Astrocyte (in vitro differentiated cells and primary cell): ENCODE results near the gene SPATA20. TPM values are rescaled to one million over a fixed set of nuclear protein-coding genes. Genes with fewer than 3 reads are reported as not detected.

Source experiments
- DNase-seq: peaks from one replicate; pipeline ENCODE4 v3.0.0-alpha.2; 2010; ENCODE audit warnings: low read depth
- FAIRE-seq: peaks from 2 replicates; lab custom pipeline; 2011; peaks lifted over from hg19 to GRCh38; lab: Jason Lieb, UNC
- H2AFZ ChIP-seq: 2 replicates; pipeline ENCODE4 v1.6.0; 2012; ENCODE audit warnings: low read depth, low read length, inconsistent platforms
- H3K27ac ChIP-seq: 2 replicates; pipeline ENCODE4 v1.5.1; 2011; ENCODE audit warnings: low read depth, low read length, inconsistent platforms
- H3K27me3 ChIP-seq: 2 replicates; pipeline ENCODE4 v1.6.0; 2011; ENCODE audit warnings: low read length, inconsistent platforms; ENCODE audit not compliant: insufficient read depth
- H3K36me3 ChIP-seq: 2 replicates; pipeline ENCODE4 v1.5.1; 2011; ENCODE audit warnings: low read length, inconsistent platforms; ENCODE audit not compliant: insufficient read depth
- H3K4me1 ChIP-seq: 2 replicates; pipeline ENCODE4 v1.5.1; 2011; ENCODE audit warnings: low read length, inconsistent platforms; ENCODE audit not compliant: insufficient read depth
- H3K4me2 ChIP-seq: 2 replicates; pipeline ENCODE4 v1.6.0; 2012; ENCODE audit warnings: low read length, inconsistent platforms
- H3K4me3 ChIP-seq: 2 replicates; pipeline ENCODE4 v1.5.1; 2011; ENCODE audit warnings: low read depth, mild to moderate bottlenecking, low read length, inconsistent platforms; ENCODE audit not compliant: insufficient read depth
- H3K79me2 ChIP-seq: 2 replicates; pipeline ENCODE4 v1.6.0; 2012; ENCODE audit warnings: mild to moderate bottlenecking, low read length, inconsistent platforms; ENCODE audit not compliant: insufficient read depth
- H3K9ac ChIP-seq: 2 replicates; pipeline ENCODE4 v1.6.0; 2012; ENCODE audit warnings: mild to moderate bottlenecking, low read length, inconsistent platforms
- H3K9me3 ChIP-seq: 2 replicates; pipeline ENCODE4 v1.5.1; 2012; ENCODE audit warnings: low read depth, mild to moderate bottlenecking, low read length, inconsistent platforms; ENCODE audit not compliant: insufficient read depth
- H4K20me1 ChIP-seq: 2 replicates; pipeline ENCODE4 v1.6.0; 2012; ENCODE audit warnings: low read length, inconsistent platforms; ENCODE audit not compliant: insufficient read depth
- H3K27ac Mint-ChIP-seq: one replicate; pipeline ENCODE4 v1.8.0; 2021; ENCODE audit warnings: mild to moderate bottlenecking, mixed read lengths; ENCODE audit not compliant: unreplicated experiment
- H3K27me3 Mint-ChIP-seq: one replicate; pipeline ENCODE4 v1.8.0; 2021; ENCODE audit warnings: low read depth, mixed read lengths; ENCODE audit not compliant: unreplicated experiment
- H3K36me3 Mint-ChIP-seq: one replicate; pipeline ENCODE4 v1.8.0; 2021; ENCODE audit warnings: low read depth, mixed read lengths; ENCODE audit not compliant: unreplicated experiment
- H3K4me1 Mint-ChIP-seq: one replicate; pipeline ENCODE4 v1.8.0; 2021; ENCODE audit warnings: low read depth, mixed read lengths; ENCODE audit not compliant: unreplicated experiment
- H3K4me3 Mint-ChIP-seq: one replicate; pipeline ENCODE4 v1.8.0; 2021; ENCODE audit warnings: mild to moderate bottlenecking, moderate library complexity, mixed read lengths; ENCODE audit not compliant: unreplicated experiment
- H3K9me3 Mint-ChIP-seq: one replicate; pipeline ENCODE4 v1.8.0; 2021; ENCODE audit warnings: mild to moderate bottlenecking, mixed read lengths; ENCODE audit not compliant: unreplicated experiment
- CTCF ChIP-seq: IDR thresholded peaks from 2 replicates; pipeline ENCODE4 v1.5.1; 2011; ENCODE audit warnings: low read depth, mild to moderate bottlenecking, inconsistent platforms, low read length, moderate library complexity; ENCODE audit not compliant: insufficient read depth
- EZH2 ChIP-seq: IDR thresholded peaks from 2 replicates; pipeline ENCODE4 v1.6.1; 2012; ENCODE audit warnings: mild to moderate bottlenecking, low read length, inconsistent platforms; ENCODE audit not compliant: insufficient read depth
- total RNA-seq: library from RNA; stranded (reverse); gene quantifications from 2 replicates; pipeline ENCODE4 v1.2.1, GENCODE V29; 2021

Gene SPATA20
- total RNA-seq, 1 donor from 2014 or later = 32.0 TPM

GRCh38 chr17:50522766-50523165 lies 24.2 kb upstream of the SPATA20 start:
- Histone ChIP-seq H3K4me3 (no peak overlapping the region), H4K20me1 (no peaks in the 10 kb centered on the region), H3K27ac (no peak overlapping the region), H3K9ac (no peak overlapping the region), H2AFZ (no peak overlapping the region), H3K36me3 (no peaks in the 10 kb centered on the region), H3K27me3 (peaks cover 2% of the 10 kb centered on the region), H3K4me2 (no peak overlapping the region), H3K9me3 (no peaks in the 10 kb centered on the region), H3K4me1 (no peaks in the 10 kb centered on the region), H3K79me2 (no peaks in the 10 kb centered on the region)
- TF ChIP-seq CTCF (no peak), EZH2 (no peak)
- Mint-ChIP-seq H3K9me3 (no peaks in the 10 kb centered on the region), H3K27me3 (peaks cover 24% of the 10 kb centered on the region), H3K4me1 (peaks cover 2% of the 10 kb centered on the region), H3K27ac (no peak overlapping the region), H3K36me3 (no peaks in the 10 kb centered on the region), H3K4me3 (no peak overlapping the region)
- FAIRE-seq = no peak
- DNase-seq = no peak

GRCh38 chr17:50523208-50523607 lies 23.8 kb upstream of the SPATA20 start:
- no peaks in the 10 kb centered on the region for H3K79me2 ChIP-seq
- H3K9ac ChIP-seq = no peak overlapping the region
- peaks cover 2% of the 10 kb centered on the region for H3K27me3 ChIP-seq
- H3K27ac ChIP-seq = no peak overlapping the region
- FAIRE-seq (no peak), DNase-seq (no peak)
- H3K4me3 ChIP-seq = no peak overlapping the region
- H3K4me1 ChIP-seq = no peaks in the 10 kb centered on the region
- H3K36me3 ChIP-seq = no peaks in the 10 kb centered on the region
- no peak overlapping the region for H3K4me2 ChIP-seq
- Mint-ChIP-seq H3K4me1 (peaks cover 2% of the 10 kb centered on the region), H3K36me3 (no peaks in the 10 kb centered on the region), H3K4me3 (no peak overlapping the region), H3K9me3 (peaks cover 3% of the 10 kb centered on the region), H3K27ac (peak overlapping the region; percentile 34), H3K27me3 (peaks cover 26% of the 10 kb centered on the region)
- H2AFZ ChIP-seq = no peak overlapping the region
- no peak for TF ChIP-seq EZH2
- no peak for TF ChIP-seq CTCF
- H4K20me1 ChIP-seq = no peaks in the 10 kb centered on the region
- H3K9me3 ChIP-seq = no peaks in the 10 kb centered on the region

GRCh38 chr17:50524838-50525237 lies 22.1 kb upstream of the SPATA20 start:
- no peaks in the 10 kb centered on the region for H3K36me3 Mint-ChIP-seq
- no peak for FAIRE-seq

More at GRCh38 chr17:50524838-50525237, 22.1 kb upstream of the SPATA20 start:
- no peak overlapping the region for H3K27ac Mint-ChIP-seq
- H3K4me3 Mint-ChIP-seq = no peak overlapping the region
- H3K79me2 ChIP-seq = no peaks in the 10 kb centered on the region
- TF ChIP-seq CTCF = no peak
- TF ChIP-seq EZH2 = no peak
- H3K4me2 ChIP-seq = no peak overlapping the region
- peaks cover 41% of the 10 kb centered on the region for H3K27me3 Mint-ChIP-seq
- no peak for DNase-seq
- H3K9me3 Mint-ChIP-seq = peaks cover 4% of the 10 kb centered on the region
- peaks cover 2% of the 10 kb centered on the region for H3K27me3 ChIP-seq
- no peaks in the 10 kb centered on the region for H3K36me3 ChIP-seq
- H2AFZ ChIP-seq = no peak overlapping the region
- H3K4me1 ChIP-seq = no peaks in the 10 kb centered on the region
- H3K4me1 Mint-ChIP-seq = peaks cover 2% of the 10 kb centered on the region
- no peak overlapping the region for H3K27ac ChIP-seq
- no peaks in the 10 kb centered on the region for H4K20me1 ChIP-seq
- H3K9me3 ChIP-seq = no peaks in the 10 kb centered on the region
- H3K4me3 ChIP-seq = no peak overlapping the region
- H3K9ac ChIP-seq = no peak overlapping the region
